SK-N-MC (cell line): ENCODE measurements around the gene LRRC55.

Experiments
- DNase-seq: peaks from one replicate; pipeline ENCODE4 v3.0.0-alpha.2; 2011; ENCODE audit warnings: low read depth, low spot score
- H3K27ac ChIP-seq: fragments of 200-600 bp; sonication (generic); 2 replicates; pipeline ENCODE4 v1.5.1; 2016; ENCODE audit warnings: mixed run types
- H3K36me3 ChIP-seq: fragments of 200-600 bp; sonication (generic); 2 replicates; pipeline ENCODE4 v1.6.1; 2017; ENCODE audit warnings: antibody characterized with exemption, low read length, mixed read lengths; ENCODE audit not compliant: insufficient read depth
- H3K4me3 ChIP-seq: fragments of 200-600 bp; sonication (generic); 2 replicates; pipeline ENCODE4 v1.5.1; 2016
- H3K9ac ChIP-seq: fragments of 200-600 bp; sonication (generic); 2 replicates; pipeline ENCODE4 v1.8.0; 2017; ENCODE audit warnings: mixed run types, mixed read lengths; ENCODE audit not compliant: insufficient read length
- H3K9me3 ChIP-seq: fragments of 200-600 bp; sonication (generic); 2 replicates; pipeline ENCODE4 v1.6.1; 2017; ENCODE audit warnings: low read depth, mild to moderate bottlenecking, antibody characterized with exemption, low read length, moderate library complexity, mixed read lengths
- EZH2 ChIP-seq: fragments of 200-600 bp; sonication (generic); IDR thresholded peaks from one replicate; pipeline ENCODE4 v1.6.1; 2017; ENCODE audit warnings: antibody characterized with exemption
- FOXP2 ChIP-seq: optimal IDR thresholded peaks from 2 replicates; pipeline ENCODE3; 2011; ENCODE audit warnings: mild to moderate bottlenecking, moderate library complexity; ENCODE audit not compliant: insufficient read depth; ENCODE audit errors: extremely low read length, control extremely low read depth
- POLR2AphosphoS5 ChIP-seq: IDR thresholded peaks from 2 replicates; pipeline ENCODE4 v1.6.1; 2012; ENCODE audit warnings: mild to moderate bottlenecking, low read depth, low read length, borderline replicate concordance

The LRRC55 gene

DNA sequence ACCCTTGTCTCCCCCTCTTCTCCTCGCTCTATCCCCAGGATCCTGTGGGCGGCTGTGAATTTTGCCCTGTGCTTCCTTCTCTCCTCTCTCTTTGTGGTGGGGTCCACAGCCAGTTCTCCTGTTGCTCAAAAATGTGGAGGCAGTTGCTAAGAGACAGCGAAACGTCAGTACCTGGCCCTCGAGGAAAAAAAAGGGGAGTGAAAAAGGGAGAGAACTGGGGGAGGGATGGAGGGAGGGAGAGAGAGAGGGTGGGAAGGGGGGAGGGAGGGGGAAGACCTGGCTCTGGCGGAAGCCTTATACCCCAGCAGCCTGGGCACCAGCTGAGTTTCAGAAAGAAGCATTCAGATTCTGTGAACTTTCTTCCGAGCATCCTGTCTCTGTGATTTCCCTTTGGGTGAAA is 2.1 kb upstream of the LRRC55 start:
- Histone ChIP-seq H3K36me3 (no peaks in the 10 kb centered on the region), H3K9me3 (no peaks in the 10 kb centered on the region), H3K9ac (no peak overlapping the region), H3K27ac (no peak overlapping the region), H3K4me3 (no peak overlapping the region)
- no peak for TF ChIP-seq POLR2AphosphoS5
- no peak for TF ChIP-seq EZH2
- TF ChIP-seq FOXP2, result no peak
- DNase-seq, result no peak

DNA sequence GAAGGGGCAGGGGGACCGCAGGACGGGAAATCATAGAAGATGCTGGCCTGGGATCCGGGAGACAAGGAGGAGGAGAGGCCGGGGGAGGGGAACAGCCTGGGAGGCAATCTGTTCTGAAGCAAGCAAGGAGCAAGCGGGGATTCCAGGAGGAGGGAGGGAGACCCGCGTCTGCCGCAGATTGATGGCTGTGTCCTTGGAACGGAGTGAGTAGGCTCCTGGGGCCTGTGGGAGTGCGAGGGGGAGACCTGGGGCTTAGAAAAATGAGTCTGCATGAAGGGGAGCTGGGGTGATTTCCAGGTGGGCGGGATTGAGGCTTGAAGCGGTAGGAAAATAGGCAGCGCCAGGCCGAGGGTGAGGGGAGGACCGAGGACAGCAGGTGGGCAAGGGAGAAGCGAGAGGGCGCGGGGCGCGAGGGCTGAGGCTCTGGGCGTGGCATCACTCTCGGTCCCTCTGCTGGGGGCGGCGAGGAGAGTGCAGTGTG is 1.6 kb upstream of the LRRC55 start:
- Histone ChIP-seq H3K4me3 (no peak overlapping the region), H3K27ac (no peak overlapping the region), H3K9me3 (no peaks in the 10 kb centered on the region), H3K9ac (no peak overlapping the region), H3K36me3 (no peaks in the 10 kb centered on the region)
- DNase-seq, result no peak
- no peak for TF ChIP-seq EZH2
- no peak for TF ChIP-seq FOXP2
- no peak for TF ChIP-seq POLR2AphosphoS5

DNA sequence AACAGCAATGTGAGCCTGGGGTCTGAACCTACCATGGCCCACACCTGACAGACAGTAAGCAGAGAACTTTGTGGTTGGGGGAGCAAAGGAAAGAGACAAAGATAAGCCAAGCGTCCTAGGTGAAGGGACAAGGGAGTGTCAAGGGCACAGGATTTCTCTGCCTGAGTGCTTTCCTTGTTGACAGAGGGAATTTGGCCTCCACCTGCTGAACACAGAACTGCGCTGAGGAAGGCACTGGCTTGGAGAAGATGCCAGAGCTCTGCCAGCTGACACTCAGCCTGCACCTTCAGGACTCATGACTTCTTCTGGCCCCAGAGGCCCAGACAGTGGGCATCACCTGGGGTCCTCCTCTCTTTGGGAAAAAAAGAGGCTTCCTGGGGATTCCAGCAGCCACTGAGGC is 789 bp upstream of the LRRC55 start:
- no peak for DNase-seq
- H3K9me3 ChIP-seq, result no peaks in the 10 kb centered on the region
- TF ChIP-seq POLR2AphosphoS5 (no peak), FOXP2 (no peak), EZH2 (no peak)
- no peaks in the 10 kb centered on the region for H3K36me3 ChIP-seq
- no peak overlapping the region for H3K27ac ChIP-seq
- H3K9ac ChIP-seq, result no peak overlapping the region
- no peak overlapping the region for H3K4me3 ChIP-seq

DNA sequence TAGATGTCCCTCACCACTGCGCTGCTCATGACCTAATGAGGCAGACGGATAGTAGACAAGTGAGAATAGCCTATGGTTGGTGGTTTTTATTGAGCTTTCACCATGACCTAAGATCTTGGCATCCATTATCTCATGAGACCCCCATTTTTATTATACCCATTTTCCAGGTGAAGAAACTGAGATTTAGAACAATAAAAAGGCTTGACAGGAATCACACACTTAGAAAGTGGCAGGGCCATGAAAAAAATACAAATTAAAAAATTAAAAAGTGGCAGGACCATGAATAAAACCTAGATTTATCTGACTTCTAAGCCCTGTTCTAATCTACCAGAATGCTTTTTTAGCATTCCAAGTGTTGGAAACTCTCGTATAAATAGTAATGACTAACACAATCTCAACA is 1.1 kb downstream of the LRRC55 start:
- Histone ChIP-seq H3K9me3 (no peaks in the 10 kb centered on the region), H3K4me3 (no peak overlapping the region), H3K36me3 (no peaks in the 10 kb centered on the region), H3K27ac (no peak overlapping the region), H3K9ac (no peak overlapping the region)
- DNase-seq, result no peak
- TF ChIP-seq POLR2AphosphoS5 (no peak), FOXP2 (no peak), EZH2 (no peak)

DNA sequence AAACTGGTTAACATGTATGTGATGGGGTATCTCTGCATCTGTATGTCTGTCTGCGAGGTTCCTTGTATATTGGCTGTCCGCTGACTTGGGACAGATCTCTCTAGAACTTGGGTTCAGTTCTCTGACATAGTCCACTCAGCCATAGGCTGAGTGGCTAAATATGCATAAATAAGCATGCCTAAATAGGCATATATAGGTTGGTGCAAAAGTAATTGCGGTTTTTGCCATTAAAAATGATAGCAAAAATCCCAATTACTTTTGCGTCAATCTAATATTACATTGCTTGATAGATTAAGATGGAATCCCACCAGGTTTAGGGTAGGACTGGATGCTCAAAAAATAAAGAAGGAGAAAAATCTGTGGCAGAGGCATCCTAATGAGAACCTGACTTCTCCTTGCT is 8.8 kb downstream of the LRRC55 start:
- no peaks in the 10 kb centered on the region for H3K9me3 ChIP-seq
- no peak overlapping the region for H3K9ac ChIP-seq
- DNase-seq, result no peak
- TF ChIP-seq EZH2 (no peak), FOXP2 (no peak), POLR2AphosphoS5 (no peak)
- H3K27ac ChIP-seq, result no peak overlapping the region
- no peak overlapping the region for H3K4me3 ChIP-seq
- H3K36me3 ChIP-seq, result no peaks in the 10 kb centered on the region

DNA sequence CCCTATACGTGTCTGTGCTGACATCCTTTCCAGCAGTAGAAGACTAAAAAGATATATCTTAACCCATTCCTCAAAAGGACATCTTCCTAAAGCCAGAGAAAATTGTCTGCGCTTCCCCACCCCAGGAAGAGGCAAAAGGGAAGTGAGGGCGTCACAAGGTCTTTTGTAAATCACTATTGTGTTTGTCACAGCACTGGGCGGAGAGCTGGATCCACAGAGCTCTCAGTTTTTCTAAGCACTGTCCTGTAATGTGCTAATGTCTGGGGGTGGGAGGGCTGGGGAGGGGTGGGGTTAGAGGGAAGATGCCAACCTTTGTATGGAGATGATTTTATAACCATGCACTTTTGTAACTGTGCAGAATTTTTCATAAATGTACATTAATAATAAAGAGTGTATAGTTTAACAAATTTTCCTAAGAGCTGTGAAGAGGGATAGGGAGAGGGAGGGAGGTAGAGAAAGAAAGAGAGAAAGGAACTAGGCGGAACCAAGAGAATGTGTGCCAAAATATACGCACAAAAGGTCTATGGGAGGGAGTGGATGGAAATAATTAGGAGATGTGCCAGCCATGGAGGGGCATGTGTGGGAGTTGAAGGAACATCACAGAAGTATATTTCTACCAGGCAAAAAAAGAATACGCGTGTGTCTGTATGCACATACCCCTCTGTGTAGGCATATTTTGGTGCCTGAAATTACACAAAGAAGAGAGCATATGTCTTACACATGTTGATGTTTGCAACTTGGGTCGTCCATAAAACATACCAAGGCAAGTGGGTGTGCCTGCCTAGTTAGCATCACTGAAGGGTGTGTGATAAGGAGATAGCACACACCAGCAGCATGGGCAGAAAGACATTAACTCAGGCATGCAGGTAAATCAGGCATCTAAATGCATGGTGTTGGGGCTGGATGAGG is 9.8 kb downstream of the LRRC55 start:
- Histone ChIP-seq H3K4me3 (no peak overlapping the region), H3K36me3 (no peaks in the 10 kb centered on the region), H3K9me3 (no peaks in the 10 kb centered on the region), H3K27ac (no peak overlapping the region), H3K9ac (no peak overlapping the region)
- no peak for DNase-seq
- TF ChIP-seq POLR2AphosphoS5 (no peak), FOXP2 (no peak), EZH2 (no peak)

DNA sequence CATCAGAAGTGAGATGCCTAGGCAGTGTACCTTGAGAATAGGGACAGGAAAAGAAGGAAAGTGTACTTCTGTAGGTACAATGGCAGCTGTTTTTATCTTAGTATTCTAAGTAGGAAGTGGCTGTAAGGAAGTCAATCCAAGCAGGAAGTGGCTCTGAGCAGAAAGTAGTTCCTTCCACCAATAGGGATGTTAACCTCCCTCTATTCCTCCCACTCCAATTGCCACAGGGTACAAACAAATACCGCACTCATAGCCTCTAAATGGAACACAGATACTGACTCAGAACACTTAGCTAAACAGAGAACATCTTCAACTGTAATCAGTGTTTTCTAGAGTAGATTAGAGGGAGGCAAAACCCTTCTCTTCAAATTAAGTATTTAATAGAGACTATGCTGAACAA is 10.6 kb downstream of the LRRC55 start:
- no peak for DNase-seq
- H3K36me3 ChIP-seq, result no peaks in the 10 kb centered on the region
- H3K27ac ChIP-seq, result no peak overlapping the region
- no peak for TF ChIP-seq POLR2AphosphoS5
- H3K9me3 ChIP-seq, result no peaks in the 10 kb centered on the region
- H3K9ac ChIP-seq, result no peak overlapping the region
- no peak overlapping the region for H3K4me3 ChIP-seq

DNA sequence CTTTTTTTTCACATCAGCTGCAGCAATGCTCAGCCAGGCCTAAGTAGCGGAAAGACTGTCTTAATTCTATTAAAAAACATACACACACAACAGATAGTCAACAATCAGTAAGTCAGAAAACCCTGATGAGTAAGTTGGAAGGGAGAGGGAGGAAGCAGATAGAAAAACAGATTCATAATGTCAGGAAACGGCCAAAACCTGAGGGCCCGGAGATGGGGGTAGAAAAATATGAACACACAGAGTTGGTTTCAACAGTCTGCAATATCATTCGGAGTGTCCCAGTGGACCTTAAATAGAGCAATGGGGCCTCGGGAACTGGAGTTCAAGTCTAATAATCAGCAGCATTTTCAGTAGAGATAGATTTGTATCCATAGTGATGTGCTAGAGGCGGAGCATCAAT is 14.8 kb downstream of the LRRC55 start:
- Histone ChIP-seq H3K9me3 (no peaks in the 10 kb centered on the region), H3K36me3 (no peaks in the 10 kb centered on the region), H3K9ac (no peak overlapping the region), H3K27ac (no peak overlapping the region), H3K4me3 (no peak overlapping the region)
- DNase-seq, result no peak
- TF ChIP-seq POLR2AphosphoS5 (no peak), EZH2 (no peak), FOXP2 (no peak)

DNA sequence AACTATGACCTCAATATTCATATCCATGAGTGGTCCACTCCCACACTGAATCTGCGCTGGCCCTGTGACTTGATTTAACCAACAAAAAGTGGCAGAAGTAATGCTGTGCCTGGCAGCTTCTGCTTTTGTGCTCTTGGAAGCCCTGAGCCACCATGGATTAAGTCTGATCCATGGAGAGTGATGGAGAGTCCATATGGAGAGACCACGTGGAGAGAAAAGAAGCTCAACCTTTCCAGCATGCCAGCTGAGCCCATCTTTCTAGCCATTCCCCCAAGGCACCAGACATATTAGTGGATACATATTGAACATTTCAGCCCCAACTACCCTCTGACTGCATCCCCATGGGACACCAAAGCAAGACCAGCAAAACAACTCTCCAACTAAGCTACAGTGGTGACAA is 16.0 kb downstream of the LRRC55 start:
- H3K9me3 ChIP-seq, result no peaks in the 10 kb centered on the region
- TF ChIP-seq EZH2 (no peak), POLR2AphosphoS5 (no peak), FOXP2 (no peak)
- H3K36me3 ChIP-seq, result no peaks in the 10 kb centered on the region
- no peak overlapping the region for H3K27ac ChIP-seq
- H3K9ac ChIP-seq, result no peak overlapping the region
- no peak overlapping the region for H3K4me3 ChIP-seq
- DNase-seq, result no peak
